Smooth muscle cell (in vitro differentiated cells): ENCODE measurements around the gene IL5. TPM values are rescaled to one million over a fixed set of nuclear protein-coding genes. Genes with fewer than 3 reads are reported as not detected.

Experiments used
- DNase-seq: peaks from one replicate; lab custom pipeline; 2025; ENCODE audit not compliant: unreplicated experiment; lab: John Stamatoyannopoulos, UW
- H2AFZ ChIP-seq: fragments of 200-600 bp; sonication (generic); 2 replicates; pipeline ENCODE4 v1.6.0; 2016; ENCODE audit warnings: antibody characterized with exemption, low read depth, mild to moderate bottlenecking
- H3F3A ChIP-seq: fragments of 200-600 bp; sonication (generic); 2 replicates; pipeline ENCODE4 v1.6.0; 2017; ENCODE audit warnings: antibody characterized with exemption, low read depth
- H3K27ac ChIP-seq: fragments of 200-600 bp; sonication (generic); 2 replicates; pipeline ENCODE4 v1.5.1; 2016; ENCODE audit warnings: low read depth, mild to moderate bottlenecking
- H3K27me3 ChIP-seq: fragments of 200-600 bp; sonication (generic); 2 replicates; pipeline ENCODE4 v1.6.1; 2016; ENCODE audit warnings: low read depth, mild to moderate bottlenecking
- H3K36me3 ChIP-seq: fragments of 200-600 bp; sonication (generic); 2 replicates; pipeline ENCODE4 v1.5.1; 2016; ENCODE audit warnings: low read depth
- H3K4me1 ChIP-seq: fragments of 200-600 bp; sonication (generic); 2 replicates; pipeline ENCODE4 v1.5.1; 2016; ENCODE audit warnings: low read depth
- H3K4me2 ChIP-seq: fragments of 200-600 bp; sonication (generic); 2 replicates; pipeline ENCODE4 v1.6.0; 2016; ENCODE audit warnings: mild to moderate bottlenecking
- H3K4me3 ChIP-seq: fragments of 200-600 bp; sonication (generic); 2 replicates; pipeline ENCODE4 v1.5.1; 2016; ENCODE audit warnings: mild to moderate bottlenecking
- H3K79me2 ChIP-seq: fragments of 200-600 bp; sonication (generic); 2 replicates; pipeline ENCODE4 v1.6.0; 2016; ENCODE audit warnings: low read depth, mild to moderate bottlenecking
- H3K9ac ChIP-seq: fragments of 200-600 bp; sonication (generic); 2 replicates; pipeline ENCODE4 v1.6.0; 2016; ENCODE audit warnings: low read depth
- H3K9me3 ChIP-seq: fragments of 200-600 bp; sonication (generic); replicated peaks from 2 replicates; pipeline ENCODE4 v1.5.1; 2016; ENCODE audit warnings: low read depth
- H4K20me1 ChIP-seq: fragments of 200-600 bp; sonication (generic); 2 replicates; pipeline ENCODE4 v1.6.0; 2016; ENCODE audit warnings: low read depth
- CTCF ChIP-seq: fragments of 200-600 bp; sonication (generic); IDR thresholded peaks from 2 replicates; pipeline ENCODE4 v1.5.1; 2017; ENCODE audit warnings: borderline replicate concordance, mild to moderate bottlenecking, antibody characterized with exemption; ENCODE audit not compliant: insufficient read depth, poor library complexity, severe bottlenecking
- WGBS: methylation state at CpG from one replicate; pipeline ENCODE4 v1.1.7; 2016; ENCODE audit warnings: low lambda C conversion rate; 5-methylcytosine and 5-hydroxymethylcytosine counted together
- polyA plus RNA-seq: library from polyadenylated mRNA; unstranded; fragments of >200 nt; fragmentation: Nextera tagmentation; extraction: Ambion mirVana; gene quantifications from 2 replicates; pipeline ENCODE4 v1.2.1, GENCODE V29; 2016
- total RNA-seq: library from RNA; depleted of rRNA; stranded (reverse); fragments of >200 nt; gene quantifications from 2 replicates; pipeline ENCODE4 v1.2.3, GENCODE V29; 2014

IL5 gene
- total and polyA plus RNA-seq, 2 experiments from 2014 or later = not detected

- Histone ChIP-seq H3K4me2 (no peak overlapping the region), H2AFZ (no peak overlapping the region), H3K4me1 (no peaks in the 10 kb centered on the region), H3K4me3 (no peak overlapping the region), H3F3A (no peaks in the 10 kb centered on the region), H3K9me3 (no peaks in the 10 kb centered on the region), H3K36me3 (no peaks in the 10 kb centered on the region), H3K27ac (no peak overlapping the region), H3K27me3 (peaks cover 45% of the 10 kb centered on the region), H3K79me2 (no peaks in the 10 kb centered on the region), H3K9ac (no peak overlapping the region), H4K20me1 (no peaks in the 10 kb centered on the region)
- no peak for DNase-seq
- 80% methylated on average over 4 of the region's 4 CpGs for WGBS
- no peak for TF ChIP-seq CTCF
Measured at GRCh38 chr5:132539716-132540115, 3.6 kb downstream of the IL5 start.

GRCh38 chr5:132530946-132531345 is 12.4 kb downstream of the IL5 start:
- Histone ChIP-seq H2AFZ (no peak overlapping the region), H4K20me1 (no peaks in the 10 kb centered on the region), H3K9me3 (no peaks in the 10 kb centered on the region), H3F3A (no peaks in the 10 kb centered on the region), H3K79me2 (no peaks in the 10 kb centered on the region), H3K4me2 (no peak overlapping the region), H3K4me3 (no peak overlapping the region), H3K27me3 (peaks cover 58% of the 10 kb centered on the region), H3K27ac (no peak overlapping the region), H3K4me1 (no peaks in the 10 kb centered on the region), H3K36me3 (no peaks in the 10 kb centered on the region), H3K9ac (no peak overlapping the region)
- TF ChIP-seq CTCF = no peak
- 90% methylated on average over 4 of the region's 4 CpGs for WGBS
- no peak for DNase-seq

- no peak overlapping the region for H3K9ac ChIP-seq
- H3K9me3 ChIP-seq = no peaks in the 10 kb centered on the region
- no peak overlapping the region for H2AFZ ChIP-seq
- no peak for DNase-seq
- no peak overlapping the region for H3K27ac ChIP-seq
- H3K4me1 ChIP-seq = no peaks in the 10 kb centered on the region
- no peaks in the 10 kb centered on the region for H3K79me2 ChIP-seq
- H3K36me3 ChIP-seq = no peaks in the 10 kb centered on the region
- H3K4me3 ChIP-seq = no peak overlapping the region
- no peaks in the 10 kb centered on the region for H4K20me1 ChIP-seq
- H3F3A ChIP-seq = no peaks in the 10 kb centered on the region
- H3K27me3 ChIP-seq = peaks cover 44% of the 10 kb centered on the region
- 83% methylated on average over 6 of the region's 6 CpGs for WGBS
- TF ChIP-seq CTCF = no peak
- no peak overlapping the region for H3K4me2 ChIP-seq
Measured at GRCh38 chr5:132528866-132529634, 14.3 kb downstream of the IL5 start.

- Histone ChIP-seq H3F3A (no peaks in the 10 kb centered on the region), H3K79me2 (no peaks in the 10 kb centered on the region), H4K20me1 (no peaks in the 10 kb centered on the region), H3K4me3 (no peak overlapping the region), H3K27me3 (peaks cover 33% of the 10 kb centered on the region), H3K4me1 (no peaks in the 10 kb centered on the region), H3K36me3 (no peaks in the 10 kb centered on the region), H3K4me2 (no peak overlapping the region), H3K9ac (no peak overlapping the region), H3K27ac (no peak overlapping the region), H3K9me3 (no peaks in the 10 kb centered on the region), H2AFZ (no peak overlapping the region)
- 95% methylated on average over 2 of the region's 2 CpGs for WGBS
- TF ChIP-seq CTCF = no peak
- DNase-seq = no peak
Measured at GRCh38 chr5:132528021-132528420, 15.3 kb downstream of the IL5 start.
